NCI-H1436 (cell line): ENCODE data around the gene KIAA0586.
"Not testable (repeated sequence)": the region's sequence is repeated elsewhere in the genome, so short reads cannot be mapped to it uniquely, and the experiment has no call there.

Source experiments
- DNase-seq: peaks from one replicate; lab custom pipeline; 2025; lab: John Stamatoyannopoulos, UW

KIAA0586 gene

GRCh38 chr14:58549105-58549757, 121.7 kb downstream of the KIAA0586 start:
- DNase-seq, result peak; percentile 17

DNA sequence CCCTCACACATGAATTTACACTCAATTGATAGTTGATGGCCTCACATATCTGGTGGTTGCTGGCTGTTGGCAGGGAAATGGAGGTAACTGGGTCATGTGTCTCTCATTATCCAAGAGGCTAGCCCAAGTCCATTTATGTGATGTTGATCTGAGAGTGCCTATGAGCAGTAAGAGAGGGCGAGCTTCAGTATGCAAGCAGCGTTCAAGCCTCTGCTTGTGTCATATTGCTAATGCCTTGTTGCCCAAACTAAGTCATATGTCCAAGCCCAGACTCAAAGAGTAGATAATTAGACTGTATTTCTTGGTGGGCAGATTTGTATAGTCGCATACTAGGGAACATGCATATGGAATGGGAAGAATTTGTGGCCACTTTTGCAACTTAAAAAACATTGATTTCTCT, 126.4 kb downstream of the KIAA0586 start:
- DNase-seq, result no peak

DNA sequence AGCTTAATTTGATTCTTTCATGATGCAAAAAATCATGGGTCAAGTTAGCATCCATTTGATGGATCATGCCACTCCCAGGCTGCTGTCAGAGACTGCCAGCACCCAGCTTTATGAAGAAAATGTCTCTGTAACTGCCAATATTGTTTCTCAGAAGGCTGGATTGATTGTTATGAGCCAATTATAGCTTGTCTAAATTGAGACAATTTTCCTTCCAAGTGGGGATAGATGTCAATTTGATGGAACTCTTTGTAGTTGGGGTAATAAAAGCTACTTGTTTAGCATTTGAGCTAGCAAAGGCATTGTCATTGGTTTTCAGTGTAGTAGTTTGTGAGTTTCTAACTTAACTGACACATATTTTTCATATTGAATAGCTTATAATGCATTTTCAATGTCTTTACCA, 128.1 kb downstream of the KIAA0586 start:
- no peak for DNase-seq

GRCh38 chr14:58557242-58557641, 129.7 kb downstream of the KIAA0586 start:
- no peak for DNase-seq

GRCh38 chr14:58560208-58560607, 132.7 kb downstream of the KIAA0586 start:
- DNase-seq, result no peak

DNA sequence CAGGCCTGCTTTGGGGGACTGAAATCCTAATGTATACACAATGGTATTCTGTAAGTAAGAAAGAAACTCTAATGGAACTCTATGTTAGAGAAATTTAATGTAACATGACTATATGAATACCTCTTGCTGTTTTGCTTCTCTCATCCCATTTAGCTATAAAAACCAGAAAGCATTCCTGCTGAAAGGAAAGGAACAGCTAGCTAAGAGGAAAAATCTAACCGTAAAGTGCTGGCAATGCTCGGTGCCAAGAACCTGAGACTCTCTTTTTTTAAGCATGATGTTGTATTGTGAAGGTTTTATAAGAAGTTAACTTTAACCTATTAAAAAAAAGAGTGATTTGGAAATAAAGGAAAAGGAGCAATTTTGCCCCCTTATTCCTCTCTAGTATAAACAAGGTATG, 134.6 kb downstream of the KIAA0586 start:
- DNase-seq, result no peak

DNA sequence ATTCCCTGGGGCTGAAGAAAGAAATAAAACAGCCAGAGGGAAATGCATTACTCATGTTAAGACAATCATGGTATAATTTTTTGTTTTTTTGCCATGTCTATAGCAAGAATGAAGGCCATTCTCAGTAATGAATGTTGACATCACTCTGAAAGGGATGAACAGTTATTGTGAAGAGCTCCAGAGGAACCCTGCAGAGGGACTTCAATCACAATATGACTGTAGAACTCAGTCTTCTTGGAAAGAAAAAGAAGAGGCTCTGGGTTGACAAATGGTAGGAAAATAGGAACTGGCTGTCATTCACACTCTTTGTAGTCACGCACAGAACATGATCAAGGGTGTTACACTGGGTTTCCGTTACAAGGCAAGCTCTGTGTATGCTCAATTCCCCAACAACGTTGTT, 136.5 kb downstream of the KIAA0586 start:
- DNase-seq, result no peak

DNA sequence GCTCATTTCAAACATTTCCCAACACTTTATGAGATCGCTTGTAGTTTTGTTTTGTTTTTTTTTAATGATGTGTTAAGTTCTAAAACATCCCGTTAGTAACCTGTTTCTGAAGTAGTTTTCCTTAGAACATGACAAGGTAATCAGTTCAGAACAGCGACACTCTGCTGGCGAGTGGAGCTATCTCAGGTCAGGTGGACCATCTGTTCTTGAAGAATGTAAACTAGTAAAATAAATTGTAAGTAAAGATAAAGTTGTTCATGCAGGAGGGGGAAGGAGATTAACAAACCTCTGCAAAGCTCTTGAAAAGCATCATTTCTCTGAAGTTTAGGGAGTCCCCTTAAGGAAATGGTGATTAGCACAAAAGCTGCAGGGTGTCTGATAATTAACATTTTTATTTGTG, 138.3 kb downstream of the KIAA0586 start:
- no peak for DNase-seq

- DNase-seq, result no peak
These were observed 139.5 kb downstream of the KIAA0586 start for GRCh38 chr14:58566979-58567378.

DNA sequence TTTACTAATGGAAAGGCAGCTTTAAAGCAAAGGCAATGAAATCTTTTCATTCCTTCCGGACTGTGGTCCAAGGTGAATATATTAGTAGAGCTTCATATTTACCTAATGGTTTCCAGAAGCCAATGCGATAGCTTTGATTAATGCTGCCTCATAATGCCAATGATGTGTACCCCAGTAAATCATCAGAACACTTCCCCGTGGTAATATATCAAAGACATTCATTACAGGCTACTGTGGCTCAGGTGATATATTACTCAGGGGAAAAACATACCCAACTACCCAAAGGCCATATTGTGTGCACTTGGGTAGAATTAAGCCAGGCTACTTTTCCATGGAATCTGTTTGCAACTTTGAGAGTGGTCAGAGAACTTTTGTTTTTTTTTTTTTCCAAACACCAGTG, 140.8 kb downstream of the KIAA0586 start:
- no peak for DNase-seq

DNA sequence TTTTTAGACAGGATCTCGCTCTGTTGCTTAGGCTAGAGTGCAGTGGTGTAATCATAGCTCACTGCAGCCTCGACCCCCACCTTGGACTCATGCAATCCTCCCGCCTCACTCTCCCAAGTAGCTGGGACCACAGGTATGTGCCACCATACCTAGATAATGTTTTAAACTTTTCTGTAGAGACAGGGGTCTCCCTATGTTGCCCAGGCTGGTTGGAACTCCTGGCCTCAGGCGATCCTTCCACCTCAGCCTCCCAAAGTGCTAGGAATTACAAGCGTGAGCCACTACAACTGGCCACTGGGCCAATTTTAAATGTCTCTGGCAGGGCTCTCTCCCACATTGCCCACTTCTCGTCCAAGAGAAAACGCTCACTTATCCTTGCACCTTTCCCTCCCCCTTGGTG, 143.7 kb downstream of the KIAA0586 start:
- DNase-seq, result no peak

GRCh38 chr14:58571769-58572472, 144.4 kb downstream of the KIAA0586 start:
- no peak for DNase-seq

GRCh38 chr14:58572473-58572853, 144.9 kb downstream of the KIAA0586 start:
- DNase-seq, result no peak

DNA sequence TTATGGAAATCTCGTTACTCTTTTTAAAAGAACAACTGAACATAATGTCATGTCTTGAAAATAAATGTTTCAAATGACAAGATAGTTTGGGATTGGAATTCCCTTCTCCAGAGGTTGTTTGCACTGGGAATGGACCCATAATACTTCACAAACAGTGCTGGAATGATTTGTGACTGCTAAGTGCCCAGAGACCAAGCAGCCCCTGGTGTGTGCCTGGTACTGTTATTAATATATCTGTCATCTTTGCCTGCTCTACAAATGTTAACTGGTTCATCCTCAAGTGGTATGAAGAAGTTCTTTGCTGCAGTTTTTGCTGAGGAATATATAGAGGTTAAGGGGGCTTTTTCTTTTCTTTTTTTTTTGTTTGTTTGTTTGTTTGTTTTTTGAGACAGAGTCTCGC, 145.3 kb downstream of the KIAA0586 start:
- no peak for DNase-seq

DNA sequence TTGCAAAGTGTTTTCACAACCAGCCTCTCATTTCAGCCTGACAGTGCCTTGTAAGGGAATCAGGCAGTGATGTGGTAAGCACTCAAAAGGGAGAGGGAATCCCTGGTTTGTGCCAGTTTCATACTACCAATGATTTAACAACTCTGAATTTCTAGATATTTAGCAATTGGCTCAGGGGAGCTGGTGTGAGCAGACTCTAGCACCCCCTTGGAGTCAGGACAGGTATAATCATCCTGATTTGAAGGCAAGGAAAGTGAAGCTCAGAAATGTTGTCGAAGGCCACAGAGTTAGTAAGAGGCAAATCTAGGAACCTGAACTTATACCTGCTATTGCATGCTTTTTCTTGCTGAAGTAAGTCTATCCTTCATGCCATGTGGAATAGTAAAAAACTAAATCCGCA, 147.1 kb downstream of the KIAA0586 start:
- no peak for DNase-seq

- DNase-seq, result no peak
These were observed 148.4 kb downstream of the KIAA0586 start for GRCh38 chr14:58575956-58576355.

- not testable (repeated sequence) for DNase-seq
These were observed 152.5 kb downstream of the KIAA0586 start for GRCh38 chr14:58580035-58580434.

DNA sequence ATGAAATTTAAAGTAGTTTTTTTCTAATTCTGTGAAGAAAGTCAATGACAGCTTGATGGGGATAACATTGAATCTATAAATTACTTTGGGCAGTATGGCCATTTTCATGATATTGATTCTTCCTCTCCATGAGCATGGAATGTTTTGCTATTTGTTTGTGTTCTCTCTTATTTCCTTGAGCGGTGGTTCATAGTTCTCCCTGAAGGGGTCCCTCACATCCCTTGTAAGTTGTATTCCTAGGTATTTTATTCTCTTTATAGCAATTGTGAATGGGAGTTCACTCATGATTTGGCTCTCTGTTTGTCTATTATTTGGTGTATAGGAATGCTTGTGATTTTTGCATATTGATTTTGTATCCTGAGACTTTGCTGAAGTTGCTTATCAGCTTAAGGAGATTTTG, 153.9 kb downstream of the KIAA0586 start:
- DNase-seq, result not testable (repeated sequence)

- no peak for DNase-seq
These were observed 156.9 kb downstream of the KIAA0586 start for GRCh38 chr14:58584383-58584782.

GRCh38 chr14:58587271-58587670, 159.8 kb downstream of the KIAA0586 start:
- DNase-seq, result no peak

GRCh38 chr14:58588321-58588720, 160.8 kb downstream of the KIAA0586 start:
- not testable (repeated sequence) for DNase-seq

- DNase-seq, result no peak
These were observed 166.5 kb downstream of the KIAA0586 start for GRCh38 chr14:58593977-58594376.

DNA sequence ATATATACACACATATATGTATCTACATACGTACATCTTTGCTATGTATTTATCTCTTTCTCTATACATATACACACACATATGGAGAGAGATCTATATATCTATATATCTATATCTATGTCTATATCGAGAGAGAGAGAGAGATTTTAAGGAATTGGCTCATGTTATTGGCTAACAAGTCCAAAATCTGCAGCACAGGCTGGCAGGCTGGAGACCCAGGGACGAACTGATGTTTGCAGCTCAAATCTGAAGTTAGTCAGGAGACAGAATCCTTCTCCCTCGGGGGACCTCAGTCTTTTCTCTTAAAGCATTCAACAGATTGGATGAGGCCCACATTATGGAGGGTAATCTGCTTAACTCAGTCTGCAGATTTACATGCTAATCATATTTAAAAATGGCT, 169.5 kb downstream of the KIAA0586 start:
- DNase-seq, result no peak
